Left ventricle myocardium inferior (tissue), 1 donor: Measurements from ENCODE around the gene CCP110. TPM values are rescaled to one million over a fixed set of nuclear protein-coding genes. Genes with fewer than 3 reads are reported as not detected.

Experiments
- DNase-seq: peaks from one replicate; pipeline ENCODE4 v3.0.0-alpha.2; 2020
- H3K27ac ChIP-seq: fragments of 200-600 bp; replicated peaks from 2 replicates; pipeline ENCODE4 v1.8.0; 2021
- H3K27me3 ChIP-seq: fragments of 200-600 bp; 2 replicates; pipeline ENCODE4 v1.8.0; 2021; ENCODE audit warnings: low read depth
- H3K36me3 ChIP-seq: fragments of 200-600 bp; 2 replicates; pipeline ENCODE4 v1.8.0; 2021
- H3K4me1 ChIP-seq: fragments of 200-600 bp; 2 replicates; pipeline ENCODE4 v1.8.0; 2021
- H3K4me3 ChIP-seq: fragments of 200-600 bp; 2 replicates; pipeline ENCODE4 v1.8.0; 2021; ENCODE audit warnings: mild to moderate bottlenecking, moderate library complexity
- H3K9me3 ChIP-seq: fragments of 200-600 bp; replicated peaks from 2 replicates; pipeline ENCODE4 v1.8.0; 2021
- CTCF ChIP-seq: fragments of 200-600 bp; IDR thresholded peaks from 2 replicates; pipeline ENCODE4 v1.8.0; 2021; ENCODE audit warnings: antibody characterized with exemption, mild to moderate bottlenecking, borderline replicate concordance
- intact Hi-C: fragments of 100-400 bp; cut with micrococcal nuclease; formaldehyde crosslinking; loops from one replicate; pipeline ENCODE4 v1.11.0; 2022
- total RNA-seq: library from RNA; stranded (reverse); fragmentation: NEBNext Ultra II Directional; extraction: Animal tissue kit (Norgen Biotek cat#: 25700); gene quantifications from one replicate; pipeline ENCODE4 v1.2.1, GENCODE V29; 2021
- donor health status: DM: no; HTN: yes; CAD: no; lungs with severe emphysema.

CCP110 gene
- total RNA-seq, 1 donor from 2014 or later = 8.4 TPM

GRCh38 chr16:19512297-19512696 is 11.4 kb upstream of the CCP110 start:
- peaks cover 61% of the 10 kb centered on the region for H3K36me3 ChIP-seq

GRCh38 chr16:19513377-19514053 is 10.2 kb upstream of the CCP110 start:
- Histone ChIP-seq H3K4me1 (peaks cover 18% of the 10 kb centered on the region), H3K36me3 (peaks cover 49% of the 10 kb centered on the region), H3K27me3 (no peaks in the 10 kb centered on the region), H3K9me3 (no peaks in the 10 kb centered on the region), H3K27ac (no peak overlapping the region), H3K4me3 (no peak overlapping the region)
- no peak for DNase-seq
- TF ChIP-seq CTCF = no peak
- intact Hi-C loops = no loop called here

More at GRCh38 chr16:19512297-19512696, 11.4 kb upstream of the CCP110 start:
- DNase-seq = no peak
- no peaks in the 10 kb centered on the region for H3K27me3 ChIP-seq
- no peak for TF ChIP-seq CTCF
- peaks cover 7% of the 10 kb centered on the region for H3K4me1 ChIP-seq
- H3K27ac ChIP-seq = no peak overlapping the region
- no peaks in the 10 kb centered on the region for H3K9me3 ChIP-seq
- intact Hi-C loops = no loop called here
- H3K4me3 ChIP-seq = no peak overlapping the region

GRCh38 chr16:19515757-19516156 is 8.0 kb upstream of the CCP110 start:
- Histone ChIP-seq H3K4me1 (peaks cover 39% of the 10 kb centered on the region), H3K27me3 (no peaks in the 10 kb centered on the region), H3K9me3 (no peaks in the 10 kb centered on the region), H3K36me3 (peaks cover 30% of the 10 kb centered on the region), H3K4me3 (no peak overlapping the region), H3K27ac (no peak overlapping the region)
- no peak for TF ChIP-seq CTCF
- no peak for DNase-seq
- intact Hi-C loops = no loop called here

GRCh38 chr16:19517424-19518089 is 6.2 kb upstream of the CCP110 start:
- no peak for DNase-seq
- Histone ChIP-seq H3K36me3 (peaks cover 25% of the 10 kb centered on the region), H3K4me3 (no peak overlapping the region), H3K27me3 (no peaks in the 10 kb centered on the region), H3K27ac (no peak overlapping the region), H3K4me1 (peaks cover 56% of the 10 kb centered on the region), H3K9me3 (no peaks in the 10 kb centered on the region)
- no peak for TF ChIP-seq CTCF
- intact Hi-C loops = no loop called here

GRCh38 chr16:19518388-19518787 is 5.4 kb upstream of the CCP110 start:
- Histone ChIP-seq H3K36me3 (peaks cover 25% of the 10 kb centered on the region), H3K4me3 (no peak overlapping the region), H3K27ac (no peak overlapping the region), H3K9me3 (no peaks in the 10 kb centered on the region), H3K4me1 (peaks cover 63% of the 10 kb centered on the region), H3K27me3 (no peaks in the 10 kb centered on the region)
- no peak for TF ChIP-seq CTCF
- DNase-seq = no peak
- intact Hi-C loops = no loop called here
